Mucosa of gallbladder (tissue), 1 donor: ENCODE data around the gene RIMBP2. TPM values are rescaled to one million over a fixed set of nuclear protein-coding genes. Genes with fewer than 3 reads are reported as not detected.

Experiments
- DNase-seq: peaks from one replicate; pipeline ENCODE4 v3.0.0-alpha.2; 2020; ENCODE audit warnings: low spot score
- total RNA-seq: library from RNA; stranded (reverse); gene quantifications from one replicate; pipeline ENCODE4 v1.2.1, GENCODE V29; 2021
- donor health status: DM: no; HTN: no; CAD: no.

RIMBP2 gene
- total RNA-seq, 1 donor from 2014 or later, result 1.3 TPM

GRCh38 chr12:130508318-130508717, 207.8 kb downstream of the RIMBP2 start:
- no peak for DNase-seq

- DNase-seq, result no peak
Measured at GRCh38 chr12:130506844-130507243, 209.3 kb downstream of the RIMBP2 start.

- no peak for DNase-seq
Measured at GRCh38 chr12:130504840-130505175, 211.3 kb downstream of the RIMBP2 start.

DNA sequence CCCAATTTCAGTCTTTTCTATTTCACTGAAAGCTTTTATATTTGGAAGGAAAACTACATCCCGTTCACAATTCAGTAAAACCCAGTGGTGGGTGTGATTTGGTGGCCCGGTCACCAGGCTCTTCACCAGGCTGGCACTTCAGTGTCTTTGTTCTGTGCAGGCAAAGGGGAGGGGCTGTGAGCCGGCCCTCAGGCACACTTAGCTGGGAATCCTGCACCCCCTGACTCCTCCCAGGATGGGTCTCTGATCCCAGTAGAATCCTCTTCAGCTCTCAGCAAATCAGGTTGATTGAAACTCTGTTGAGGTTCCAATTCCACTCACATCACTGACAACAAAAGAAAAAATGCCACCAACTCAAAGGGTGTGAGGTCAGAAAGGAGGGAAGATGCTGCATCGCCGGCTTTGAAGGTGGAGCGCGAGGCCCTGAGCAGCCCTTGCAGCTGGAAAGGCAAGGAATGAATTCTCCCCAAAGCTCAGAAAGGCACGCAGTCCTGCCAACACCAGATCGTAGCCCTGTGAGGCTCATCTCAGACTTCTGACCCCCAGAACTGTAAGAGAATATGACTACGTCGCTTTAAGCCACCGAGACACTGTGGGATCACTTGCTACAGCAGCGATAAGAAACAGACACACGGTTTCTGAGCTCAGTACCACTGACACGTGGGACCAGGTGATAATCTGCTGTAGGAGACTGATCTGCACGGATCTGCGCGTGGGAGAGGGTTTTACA, 211.8 kb downstream of the RIMBP2 start:
- no peak for DNase-seq

DNA sequence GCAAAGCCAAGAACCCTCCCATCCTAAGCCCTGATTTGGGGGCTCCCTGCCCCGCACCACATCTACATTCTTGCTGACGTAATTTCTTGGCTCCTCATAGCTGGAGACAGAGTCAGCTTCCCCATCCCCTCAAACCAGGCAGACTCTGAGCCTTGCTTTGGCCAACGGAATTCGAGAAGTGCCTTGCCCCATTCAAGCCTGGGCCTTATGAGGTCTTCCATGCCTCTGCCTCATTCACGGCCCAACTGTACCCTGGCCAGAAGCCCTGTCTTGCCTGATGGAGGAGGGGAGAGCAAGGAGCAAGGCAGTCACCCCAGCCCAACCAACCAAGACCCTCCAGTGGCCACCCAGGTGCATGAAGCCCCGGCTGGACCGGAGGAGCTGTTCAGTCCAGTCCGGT, 214.3 kb downstream of the RIMBP2 start:
- DNase-seq, result no peak

GRCh38 chr12:130500835-130501330, 215.2 kb downstream of the RIMBP2 start:
- DNase-seq, result no peak

GRCh38 chr12:130499474-130499873, 216.6 kb downstream of the RIMBP2 start:
- DNase-seq, result no peak

DNA sequence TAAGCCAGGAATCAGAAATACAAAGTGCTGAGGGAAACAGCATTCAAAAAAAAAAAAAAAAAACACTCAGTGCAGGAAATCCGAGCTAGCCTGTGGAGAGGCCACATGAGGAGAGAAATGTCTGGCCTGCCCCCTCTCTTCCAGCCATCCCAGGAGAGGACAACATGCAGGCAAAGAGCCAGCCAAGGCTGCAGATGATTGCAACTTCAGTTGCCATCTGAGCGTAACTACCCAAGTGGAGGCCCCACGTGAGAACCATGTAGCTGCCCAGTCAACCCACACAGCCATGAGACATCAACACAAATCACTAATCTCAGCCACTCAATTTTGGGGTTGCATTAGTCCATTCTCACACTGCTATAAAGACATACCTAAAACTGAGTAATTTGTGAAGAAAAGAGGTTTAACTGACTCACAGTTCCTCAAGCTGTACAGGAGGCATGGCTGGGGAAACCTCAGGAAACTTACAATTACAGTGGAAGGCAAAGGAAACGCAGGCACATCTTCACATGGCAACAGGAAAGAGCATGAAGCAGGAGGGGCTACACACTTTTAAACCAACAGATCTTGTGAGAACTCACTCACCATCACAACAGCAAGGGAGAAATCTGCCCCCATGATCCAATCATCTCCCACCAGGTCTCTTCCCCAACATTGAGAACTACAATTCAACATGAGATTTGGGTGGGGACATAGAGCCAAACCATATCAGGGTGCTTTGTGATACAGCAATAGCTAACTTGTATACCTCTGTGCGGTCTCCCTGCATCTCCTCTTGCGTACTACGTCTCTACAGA, 217.3 kb downstream of the RIMBP2 start:
- no peak for DNase-seq

DNA sequence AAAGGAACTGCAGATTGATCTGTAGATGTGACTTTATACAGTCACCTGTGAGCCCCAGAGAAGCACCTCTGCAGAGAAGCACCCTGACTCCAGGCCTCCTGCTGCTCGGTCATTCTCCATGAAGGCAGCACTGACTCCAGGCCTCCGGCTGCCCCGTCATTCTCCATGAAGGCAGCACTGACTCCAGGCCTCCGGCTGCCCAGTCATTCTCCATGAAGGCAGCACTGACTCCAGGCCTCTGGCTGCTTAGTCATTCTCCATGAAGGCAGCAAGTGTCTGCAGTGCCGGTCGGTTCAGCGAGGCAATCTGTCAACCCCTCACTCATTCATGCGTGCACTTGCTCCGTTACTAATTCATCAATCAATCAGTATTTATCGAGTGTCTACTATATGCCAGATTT, 218.1 kb downstream of the RIMBP2 start:
- DNase-seq, result no peak

DNA sequence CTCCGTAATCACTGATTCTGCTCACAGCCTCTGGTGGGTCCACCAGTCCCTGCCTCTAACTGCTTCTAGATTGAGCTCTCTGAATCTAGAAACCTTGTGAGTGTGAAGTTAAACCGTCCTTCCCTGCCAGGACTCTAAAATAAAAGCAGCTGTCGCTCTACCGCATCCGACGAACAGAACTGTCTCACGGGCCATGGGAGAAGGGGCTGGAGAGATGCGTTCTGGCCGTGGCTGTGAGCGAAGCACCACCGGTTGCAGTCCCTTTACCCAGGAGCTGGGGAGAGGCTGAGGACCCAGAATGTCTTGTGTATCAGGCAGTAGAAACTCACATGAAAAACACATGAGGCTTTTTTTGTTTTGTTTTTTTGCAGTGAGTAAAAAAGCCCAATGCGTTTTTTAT, 218.8 kb downstream of the RIMBP2 start:
- no peak for DNase-seq

GRCh38 chr12:130496516-130497120, 219.5 kb downstream of the RIMBP2 start:
- DNase-seq, result no peak

- DNase-seq, result no peak
Measured at GRCh38 chr12:130495156-130495555, 220.9 kb downstream of the RIMBP2 start.

DNA sequence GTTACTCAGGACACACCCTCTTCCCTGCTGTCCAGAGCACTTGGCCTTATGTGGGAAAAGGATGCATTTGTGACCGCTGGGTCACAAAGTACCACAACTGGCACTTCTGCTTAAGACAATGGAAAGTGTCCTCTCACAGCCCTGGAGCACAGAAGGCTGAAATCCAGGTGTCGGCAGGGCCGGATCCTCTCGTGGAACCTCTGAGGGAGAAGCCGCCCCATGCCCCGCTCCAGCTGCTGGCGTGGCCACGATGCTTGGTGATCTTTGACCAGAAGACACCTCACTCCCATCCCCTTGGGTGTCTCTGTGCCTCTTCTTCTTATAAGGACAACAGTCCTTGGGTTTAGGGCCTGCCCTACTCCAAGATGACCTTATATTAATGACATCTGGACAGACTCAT, 221.4 kb downstream of the RIMBP2 start:
- DNase-seq, result no peak

DNA sequence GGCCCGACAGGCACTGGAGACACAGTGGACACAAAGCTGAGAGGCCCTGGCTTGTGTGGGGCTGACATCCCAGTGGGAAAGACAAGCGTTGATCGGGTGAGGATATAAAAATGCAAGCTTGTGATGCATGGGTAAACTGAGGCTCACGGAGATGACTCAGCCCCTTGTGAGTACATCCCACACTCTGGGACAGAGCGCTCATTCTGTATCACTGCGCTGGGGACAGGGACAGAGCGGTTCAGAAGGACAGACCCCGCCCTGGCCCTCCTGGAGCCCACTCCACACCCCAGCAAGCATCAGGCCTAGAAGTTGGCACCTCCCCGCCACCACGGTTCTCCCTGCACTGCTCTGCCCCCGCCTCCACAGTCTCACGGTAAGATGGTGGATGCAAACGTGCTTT, 222.1 kb downstream of the RIMBP2 start:
- DNase-seq, result no peak

DNA sequence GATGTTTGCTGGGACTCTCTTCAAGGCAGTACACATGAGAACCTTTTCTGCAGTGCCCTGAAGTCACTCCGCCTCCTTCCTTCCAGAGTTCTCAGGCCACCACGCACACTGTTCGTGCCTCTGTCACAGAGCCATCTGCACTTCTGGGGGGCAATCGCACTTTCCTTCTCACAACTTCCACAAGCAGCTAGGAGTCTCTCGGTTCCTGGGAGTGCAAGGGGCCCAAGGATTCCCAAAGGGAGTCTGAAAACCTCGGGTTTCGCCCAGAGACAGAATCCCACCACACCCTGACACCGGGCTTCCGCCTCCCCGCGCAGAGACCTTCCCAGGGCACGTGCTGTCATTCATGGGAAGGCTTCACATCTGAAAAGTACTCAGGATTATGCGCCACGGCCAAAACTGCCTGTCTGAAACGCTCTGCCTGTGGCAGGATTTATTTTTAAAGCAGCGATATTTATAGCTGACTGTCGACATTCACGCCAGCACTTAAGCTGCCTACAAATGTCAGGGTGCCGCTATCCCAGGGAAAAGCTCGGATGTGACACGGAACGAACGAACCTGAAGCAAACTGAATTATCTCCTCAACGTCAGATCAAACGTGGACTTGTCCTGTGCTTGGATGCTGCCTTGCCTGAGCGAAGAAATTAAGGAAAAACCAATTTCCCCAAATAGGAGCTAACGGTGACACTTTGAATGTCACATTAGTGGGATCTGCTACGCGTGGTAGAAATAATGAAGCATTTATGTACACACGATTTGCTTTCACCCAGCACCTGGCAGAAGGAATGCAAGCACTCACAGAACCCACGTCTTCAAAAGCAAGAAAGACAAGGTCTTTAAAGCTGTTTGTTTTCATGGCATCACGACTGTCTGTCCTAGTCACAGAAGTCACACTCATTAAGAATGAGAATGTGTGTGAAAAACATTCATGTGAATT, 224.4 kb downstream of the RIMBP2 start:
- DNase-seq, result no peak

- no peak for DNase-seq
Measured at GRCh38 chr12:130490674-130491073, 225.4 kb downstream of the RIMBP2 start.

- DNase-seq, result no peak
Measured at GRCh38 chr12:130489293-130489692, 226.8 kb downstream of the RIMBP2 start.

- no peak for DNase-seq
Measured at GRCh38 chr12:130488358-130488710, 227.8 kb downstream of the RIMBP2 start.

DNA sequence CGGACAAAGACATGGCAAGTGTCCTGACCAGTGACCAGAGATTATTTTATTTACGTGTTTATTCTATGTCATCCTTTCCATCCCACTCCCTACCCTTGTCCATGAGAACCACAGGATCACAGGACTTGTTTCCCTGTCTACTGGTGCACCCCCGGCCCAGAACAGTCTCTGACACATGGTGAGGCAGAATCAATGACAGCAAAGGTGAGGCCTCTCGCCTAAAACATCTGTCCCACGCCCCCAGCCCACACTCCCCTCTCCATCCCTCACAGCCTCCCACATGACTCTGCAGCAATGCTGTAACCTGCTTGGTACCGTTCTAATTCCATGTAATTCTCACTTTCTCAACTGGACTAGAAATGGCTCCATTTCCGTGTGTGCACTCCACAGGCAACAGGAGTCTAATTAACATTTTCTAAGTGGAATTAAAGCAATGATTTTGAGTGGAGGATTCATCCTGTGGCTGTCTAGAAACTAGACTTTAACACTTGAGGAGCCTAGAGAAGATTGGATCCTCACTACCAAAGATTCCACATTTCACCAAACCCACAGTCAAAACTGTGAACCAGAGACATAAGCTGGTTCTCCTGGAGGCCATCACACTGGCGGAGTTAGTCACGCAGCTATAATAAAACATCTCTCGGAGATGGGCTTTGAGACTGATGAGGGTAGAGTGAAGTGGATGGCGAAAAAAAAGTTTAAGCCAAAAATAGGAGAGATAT, 228.3 kb downstream of the RIMBP2 start:
- DNase-seq, result no peak

- no peak for DNase-seq
Measured at GRCh38 chr12:130486891-130487416, 229.1 kb downstream of the RIMBP2 start.

GRCh38 chr12:130486146-130486435, 230.0 kb downstream of the RIMBP2 start:
- no peak for DNase-seq
